ENCODE results near the gene C16orf87.

GRCh38 chr16:46785076-46785845, 45.7 kb downstream of the C16orf87 start:
- TF ChIP-seq CTCF (IDR thresholded peaks at IDR 0.05) (no peak), POLR2AphosphoS5 (IDR thresholded peaks at IDR 0.05) (no peak)

Measured in stomach (tissue), 4 donors.